Suppressor macrophage (primary cell): ENCODE measurements around the gene AMFR.

Experiments used
- DNase-seq, 4 experiments: peaks; one replicate each; pipeline ENCODE4 v3.0.0-alpha.2; 2020 to 2022

AMFR gene

GRCh38 chr16:56362057-56362655 is 63.2 kb downstream of the AMFR start:
- DNase-seq, result no peak

- no peak for DNase-seq
Measured at GRCh38 chr16:56360117-56361008, 65.0 kb downstream of the AMFR start.

GRCh38 chr16:56357765-56358322 is 67.5 kb downstream of the AMFR start:
- DNase-seq, result peak; percentile 9 to 35 (median 28)

- no peak for DNase-seq
Measured at GRCh38 chr16:56357241-56357764, 68.0 kb downstream of the AMFR start.

DNA sequence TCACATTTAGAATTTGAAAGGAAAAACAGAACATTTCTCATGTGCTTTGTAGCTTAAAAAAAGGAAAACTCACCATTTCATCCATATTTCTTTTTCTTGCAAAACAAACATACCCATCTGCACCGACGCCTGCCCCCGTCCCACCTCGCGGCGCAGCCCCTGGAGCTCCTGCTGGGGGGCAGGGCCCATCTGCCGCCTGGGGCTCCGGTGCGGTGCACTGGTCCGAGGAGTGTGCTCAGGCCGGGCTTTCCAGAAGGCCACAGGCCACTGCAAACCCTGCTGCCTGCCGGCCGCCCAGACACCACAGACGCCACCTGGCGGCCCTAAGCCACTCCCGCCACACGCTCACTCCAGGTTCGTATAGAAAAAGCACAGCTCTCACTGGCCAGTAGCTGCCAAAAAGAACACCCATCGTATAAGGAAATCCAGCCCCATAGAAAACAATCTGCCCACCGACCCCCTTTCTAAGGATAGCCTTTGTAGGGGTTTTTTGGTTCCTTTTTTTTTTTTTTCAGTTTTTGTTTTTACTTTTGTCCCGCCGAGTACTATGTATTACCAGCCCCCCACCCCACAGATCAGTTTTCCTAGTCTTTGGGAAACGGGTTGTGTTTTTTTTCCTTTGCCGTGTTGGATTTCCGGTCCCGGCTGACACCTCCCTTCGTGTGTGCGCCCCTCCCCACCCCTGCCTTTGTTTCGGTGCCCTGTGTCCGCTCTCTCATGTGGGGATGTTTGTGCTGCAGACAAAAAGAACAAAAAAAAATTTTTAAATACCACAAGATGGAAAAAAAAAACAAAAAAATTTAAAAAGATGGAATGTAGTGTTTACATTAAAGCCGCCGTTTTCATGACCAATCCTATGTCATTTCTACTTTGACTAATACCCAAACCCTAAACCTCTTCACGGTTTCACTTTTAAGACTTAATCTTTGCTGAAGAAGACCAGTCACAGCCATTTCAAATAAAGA is 68.8 kb downstream of the AMFR start:
- DNase-seq, result peak; percentile 78 to 91 (median 83)

DNA sequence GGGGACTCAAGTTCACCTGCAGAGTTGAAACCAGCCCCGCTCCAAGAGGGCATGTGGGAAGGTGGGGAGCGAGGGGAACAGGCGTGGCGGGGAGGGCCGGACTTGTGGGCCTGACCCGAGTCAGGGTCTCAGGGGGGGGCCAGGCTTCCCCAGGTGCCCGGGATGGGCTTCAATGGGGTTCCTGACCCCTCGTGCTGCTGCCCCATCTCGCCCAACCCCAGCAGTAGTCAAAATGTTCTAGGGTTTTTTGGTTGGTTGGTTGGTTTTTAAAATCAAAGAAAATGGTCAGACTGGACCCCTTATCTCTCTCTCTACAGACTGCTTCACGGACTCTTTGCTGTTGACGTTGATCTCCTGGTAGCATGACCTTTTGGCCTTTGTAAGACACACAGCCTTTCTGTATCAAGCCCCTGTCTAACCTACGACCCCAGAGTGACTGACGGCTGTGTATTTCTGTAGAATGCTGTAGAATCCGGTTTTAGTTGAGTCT is 69.5 kb downstream of the AMFR start:
- DNase-seq, result no peak

- DNase-seq, result no peak
Measured at GRCh38 chr16:56355221-56355620, 70.1 kb downstream of the AMFR start.

DNA sequence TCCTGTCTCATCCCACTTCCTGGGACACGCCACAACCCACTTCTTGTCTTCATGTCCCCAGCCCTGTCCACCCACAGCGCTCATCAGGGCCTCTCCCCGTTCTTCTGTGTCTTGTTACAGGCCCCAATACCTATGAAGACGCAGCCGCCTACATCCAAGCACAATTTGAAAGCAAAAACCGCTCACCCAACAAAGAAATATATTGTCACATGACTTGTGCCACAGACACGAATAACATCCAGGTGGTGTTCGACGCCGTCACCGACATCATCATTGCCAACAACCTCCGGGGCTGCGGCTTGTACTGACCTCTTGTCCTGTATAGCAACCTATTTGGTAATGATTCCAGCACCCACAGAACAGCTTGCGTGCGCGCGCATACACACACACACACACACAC is 70.6 kb downstream of the AMFR start:
- no peak for DNase-seq

- no peak for DNase-seq
Measured at GRCh38 chr16:56354016-56354415, 71.3 kb downstream of the AMFR start.

DNA sequence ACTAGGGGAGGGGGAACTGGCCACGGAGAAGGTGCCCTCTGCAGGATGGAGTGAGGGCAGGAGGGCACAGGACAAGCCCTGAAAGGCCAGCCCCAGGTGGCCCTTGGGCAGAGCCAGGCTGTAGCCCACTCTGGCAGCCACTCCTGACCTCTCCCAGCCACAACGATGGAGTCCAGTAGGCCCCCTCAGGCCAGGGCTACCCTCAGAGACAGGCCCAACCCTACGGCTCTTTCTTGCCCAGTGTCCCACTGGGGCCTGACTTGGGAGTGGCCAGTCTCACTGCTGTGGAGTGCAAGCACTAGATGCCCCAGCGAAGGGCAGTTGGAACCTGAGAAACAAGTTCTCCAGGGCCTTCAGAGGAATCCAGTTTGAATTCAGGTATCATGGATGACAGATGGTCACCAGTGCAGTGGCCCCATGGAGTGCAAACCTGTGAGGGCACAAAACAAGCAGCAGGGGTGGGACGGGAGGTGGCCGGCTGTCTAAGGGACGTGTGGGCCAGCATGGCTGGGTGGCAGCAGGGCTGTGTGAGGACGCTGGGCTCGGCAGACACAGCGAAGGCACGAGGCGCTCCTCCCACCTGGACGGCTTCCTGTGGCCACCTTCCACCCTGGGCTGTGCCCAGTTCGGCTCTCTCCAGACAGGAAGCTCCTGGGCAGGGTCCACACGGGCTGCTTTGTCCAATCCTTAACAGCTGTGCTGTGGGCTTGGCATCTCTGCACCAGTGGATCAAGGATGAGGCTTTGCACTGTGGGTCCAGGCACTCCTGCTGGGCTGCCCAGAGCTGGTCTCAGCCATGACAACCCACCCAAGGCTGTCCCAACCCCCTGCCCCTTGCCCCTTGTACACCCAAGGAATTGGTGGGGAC is 72.1 kb downstream of the AMFR start:
- no peak for DNase-seq

DNA sequence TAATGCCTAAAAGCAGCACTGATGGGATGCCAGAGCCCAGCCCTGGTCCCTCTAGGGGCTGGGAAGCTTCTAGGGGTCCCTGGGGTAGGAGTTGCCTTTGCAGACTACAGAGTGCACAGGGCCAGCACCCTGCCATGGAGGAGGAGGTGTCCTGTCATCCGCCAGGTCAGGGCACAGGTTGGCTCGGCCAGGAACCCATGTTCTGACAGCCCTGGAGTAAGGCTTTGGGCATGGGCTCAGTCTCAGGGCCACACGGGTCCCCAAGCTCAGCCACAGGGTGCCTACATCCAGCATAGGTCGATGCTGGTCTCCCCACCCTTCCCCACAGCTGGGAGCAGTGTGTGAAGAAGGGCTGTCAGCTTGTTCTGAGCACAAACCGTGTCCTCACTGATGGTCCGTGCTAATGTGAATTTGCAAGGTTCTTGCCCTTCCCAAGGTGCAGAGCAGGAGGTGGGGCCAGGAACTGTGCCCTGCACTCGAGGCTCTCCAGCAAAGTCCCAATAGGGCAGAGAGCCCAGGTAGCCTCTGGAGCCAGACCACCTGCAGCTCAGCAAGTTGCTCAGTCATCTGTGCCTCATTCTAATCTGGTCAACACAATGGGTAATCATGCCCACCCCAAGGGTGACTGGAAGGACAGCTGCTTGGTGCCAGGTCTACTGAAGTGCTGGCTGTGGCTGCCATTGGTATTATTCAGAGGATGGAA is 72.8 kb downstream of the AMFR start:
- no peak for DNase-seq

DNA sequence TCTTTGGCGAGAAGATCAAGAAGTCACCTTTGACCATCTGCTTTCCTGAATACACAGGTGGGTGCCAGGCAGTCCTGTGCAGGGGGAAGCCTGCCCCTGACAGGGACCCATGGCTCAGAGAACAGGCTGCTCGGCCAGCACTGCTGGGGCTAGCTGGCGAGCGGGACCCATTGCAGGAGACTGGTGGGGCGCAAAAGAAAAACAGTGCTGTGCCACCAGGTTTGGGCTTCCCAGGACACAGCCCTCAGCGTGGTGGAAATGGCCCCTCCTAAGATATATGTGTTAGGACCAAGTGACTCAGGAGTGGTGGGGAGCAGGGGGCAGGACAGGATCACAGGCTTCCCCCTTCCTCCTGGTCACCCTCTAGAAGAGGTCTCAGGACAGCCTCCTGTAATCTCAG is 73.9 kb downstream of the AMFR start:
- no peak for DNase-seq

DNA sequence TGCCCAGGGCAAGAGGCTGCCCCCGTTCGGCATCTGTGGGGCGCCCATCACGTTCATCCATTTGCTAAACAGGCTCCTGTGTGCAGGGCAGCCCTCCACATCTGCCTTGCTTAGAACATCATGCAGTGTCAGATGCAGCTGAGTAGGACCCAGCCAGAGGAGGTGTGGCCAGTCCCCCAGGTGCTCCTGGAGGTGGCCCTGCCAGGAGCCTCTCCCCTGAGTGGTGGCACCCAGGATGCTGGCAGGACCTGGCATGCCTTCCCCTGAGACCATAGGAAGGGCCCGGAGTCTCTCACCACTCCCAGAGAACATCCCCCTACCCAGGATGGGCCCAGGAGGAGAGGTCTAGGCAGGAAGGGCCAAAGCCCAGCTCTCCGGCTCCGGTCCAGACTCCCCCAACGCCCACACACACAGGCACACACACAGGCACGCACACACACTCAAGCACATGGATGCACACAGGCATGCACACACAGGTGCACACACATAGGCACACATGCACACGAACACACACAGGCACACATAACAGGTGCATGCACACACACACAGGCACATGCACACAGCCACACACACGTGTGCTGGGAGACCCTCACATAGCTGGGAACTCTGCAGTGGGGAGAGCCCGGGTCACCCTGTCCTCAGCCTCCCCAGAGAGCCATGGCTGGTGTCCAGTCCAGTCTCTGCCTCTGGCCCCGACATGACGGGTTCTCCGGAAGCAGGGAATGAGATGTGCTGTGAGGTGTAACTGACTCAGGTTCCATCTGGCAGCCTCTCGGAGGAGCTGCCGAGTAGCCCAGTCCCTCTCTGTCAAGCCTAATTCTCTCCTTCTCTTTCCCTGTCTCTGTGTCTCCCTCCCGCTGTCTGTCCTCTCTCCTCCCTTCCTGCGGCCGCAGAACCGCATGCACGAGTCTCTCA is 74.6 kb downstream of the AMFR start:
- DNase-seq, result no peak

- DNase-seq, result no peak
Measured at GRCh38 chr16:56349711-56350161, 75.6 kb downstream of the AMFR start.

GRCh38 chr16:56349086-56349415 is 76.3 kb downstream of the AMFR start:
- DNase-seq, result no peak

- DNase-seq, result no peak
Measured at GRCh38 chr16:56348168-56349085, 76.9 kb downstream of the AMFR start.

DNA sequence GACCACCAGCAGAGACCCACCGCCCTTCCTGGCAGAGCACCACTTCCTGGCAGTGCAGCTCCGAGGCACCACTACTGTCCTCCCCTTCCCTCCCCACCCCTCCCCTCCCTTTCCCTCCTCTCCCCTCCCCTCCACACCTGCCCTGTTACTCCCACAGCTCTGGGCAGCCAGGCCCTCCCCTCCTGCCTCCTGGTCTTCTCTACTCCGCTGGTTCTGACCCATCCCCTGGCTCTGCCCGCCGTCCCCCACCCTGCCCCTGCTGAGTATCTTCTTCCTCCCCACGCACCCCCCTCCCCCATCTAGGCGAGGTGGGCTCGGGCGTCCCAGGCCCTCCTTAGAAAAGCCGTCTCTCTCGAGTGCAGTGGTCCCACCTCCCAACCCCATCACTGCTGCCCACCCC is 77.7 kb downstream of the AMFR start:
- DNase-seq, result no peak

- no peak for DNase-seq
Measured at GRCh38 chr16:56347166-56347565, 78.2 kb downstream of the AMFR start.
